DND-41 (cell line): ENCODE measurements around the gene FBLN5.

ENCODE experiments used
- ATAC-seq: fragments of 200-7000 bp; cut with Tn5 transposase; 3 replicates; pipeline ENCODE4 v1.9.1; 2021; ENCODE audit warnings: low read depth; ENCODE audit not compliant: insufficient read depth
- DNase-seq: peaks from one replicate; pipeline ENCODE4 v3.0.0-alpha.2; 2020
- H2AFZ ChIP-seq: 2 replicates; pipeline ENCODE4 v1.6.0; 2012; ENCODE audit warnings: low read depth, low read length
- H3K27ac ChIP-seq: 2 replicates; pipeline ENCODE4 v1.5.1; 2012; ENCODE audit warnings: low read length, inconsistent platforms
- H3K27me3 ChIP-seq: fragments of 200-600 bp; sonication (generic); 2 replicates; pipeline ENCODE4 v1.6.0; 2012; ENCODE audit warnings: low read length, mild to moderate bottlenecking, inconsistent platforms; ENCODE audit not compliant: insufficient read depth, poor library complexity
- H3K36me3 ChIP-seq: 2 replicates; pipeline ENCODE4 v1.5.1; 2012; ENCODE audit warnings: low read length, inconsistent platforms; ENCODE audit not compliant: insufficient read depth
- H3K4me1 ChIP-seq: 2 replicates; pipeline ENCODE4 v1.5.1; 2012; ENCODE audit warnings: mild to moderate bottlenecking, low read length; ENCODE audit not compliant: insufficient read depth
- H3K4me2 ChIP-seq: 2 replicates; pipeline ENCODE4 v1.6.0; 2012; ENCODE audit warnings: mild to moderate bottlenecking, moderate library complexity, low read length, inconsistent platforms; ENCODE audit not compliant: insufficient read depth
- H3K4me3 ChIP-seq, 2 experiments: fragments of 200-600 bp in 1 of 2; shearing (Covaris generic) in 1 of 2; 2 replicates each; pipeline ENCODE4 v1.5.1; 2012 to 2016; ENCODE audit warnings: inconsistent platforms in 2 of 2, low read length in 2 of 2, mild to moderate bottlenecking in 2 of 2, low read depth in 1 of 2, moderate library complexity in 1 of 2
- H3K79me2 ChIP-seq: 2 replicates; pipeline ENCODE4 v1.6.0; 2012; ENCODE audit warnings: low read length, inconsistent platforms; ENCODE audit not compliant: insufficient read depth
- H3K9ac ChIP-seq: 2 replicates; pipeline ENCODE4 v1.6.0; 2012; ENCODE audit warnings: low read depth, mild to moderate bottlenecking, inconsistent platforms, low read length, moderate library complexity
- H3K9me3 ChIP-seq: 2 replicates; pipeline ENCODE4 v1.5.1; 2012; ENCODE audit warnings: low read length, moderate library complexity, mild to moderate bottlenecking, inconsistent platforms; ENCODE audit not compliant: insufficient read depth, severe bottlenecking
- H4K20me1 ChIP-seq: 2 replicates; pipeline ENCODE4 v1.6.0; 2012; ENCODE audit warnings: low read length; ENCODE audit not compliant: insufficient read depth
- CTCF ChIP-seq: IDR thresholded peaks from 2 replicates; pipeline ENCODE4 v1.5.1; 2012; ENCODE audit warnings: borderline replicate concordance, low read length, moderate library complexity, mild to moderate bottlenecking; ENCODE audit not compliant: poor library complexity, severe bottlenecking; ENCODE audit errors: extremely low read depth
- EZH2 ChIP-seq: IDR thresholded peaks from 3 replicates; pipeline ENCODE4 v1.6.1; 2012; ENCODE audit warnings: borderline replicate concordance, low read depth, mild to moderate bottlenecking, moderate library complexity, low read length, inconsistent platforms; ENCODE audit not compliant: severe bottlenecking

The FBLN5 gene

GRCh38 chr14:91878274-91878673 is 69.2 kb downstream of the FBLN5 start:
- Histone ChIP-seq H3K79me2 (no peaks in the 10 kb centered on the region), H2AFZ (no peak overlapping the region), H3K36me3 (no peaks in the 10 kb centered on the region), H3K4me2 (no peak overlapping the region), H3K9ac (no peak overlapping the region), H3K27me3 (no peaks in the 10 kb centered on the region), H3K27ac (no peak overlapping the region), H3K4me1 (peaks cover 37% of the 10 kb centered on the region), H3K9me3 (no peaks in the 10 kb centered on the region), H4K20me1 (no peaks in the 10 kb centered on the region), H3K4me3 (no peak overlapping the region)
- TF ChIP-seq CTCF (no peak), EZH2 (no peak)
- ATAC-seq (no peak), DNase-seq (no peak)

- ATAC-seq (no peak), DNase-seq (no peak)
- Histone ChIP-seq H3K9ac (no peak overlapping the region), H3K36me3 (no peaks in the 10 kb centered on the region), H3K79me2 (no peaks in the 10 kb centered on the region), H2AFZ (no peak overlapping the region), H3K27me3 (no peaks in the 10 kb centered on the region), H3K9me3 (no peaks in the 10 kb centered on the region), H3K4me3 (no peak overlapping the region), H4K20me1 (no peaks in the 10 kb centered on the region), H3K4me1 (peaks cover 45% of the 10 kb centered on the region), H3K4me2 (no peak overlapping the region), H3K27ac (peak overlapping the region; percentile 24)
- TF ChIP-seq CTCF (no peak), EZH2 (no peak)
These were observed 70.0 kb downstream of the FBLN5 start for GRCh38 chr14:91877376-91877915.

- DNase-seq (no peak), ATAC-seq (no peak)
- Histone ChIP-seq H3K4me1 (peaks cover 54% of the 10 kb centered on the region), H3K4me2 (no peak overlapping the region), H3K27ac (0 out of 2 replicates have a peak overlapping the region, but pooled peaks have one; percentile 98), H4K20me1 (no peaks in the 10 kb centered on the region), H3K4me3 (no peak overlapping the region), H3K79me2 (no peaks in the 10 kb centered on the region), H3K36me3 (no peaks in the 10 kb centered on the region), H2AFZ (no peak overlapping the region), H3K9me3 (no peaks in the 10 kb centered on the region), H3K9ac (no peak overlapping the region), H3K27me3 (no peaks in the 10 kb centered on the region)
- TF ChIP-seq EZH2 (no peak), CTCF (peak; percentile 7)
These were observed 71.0 kb downstream of the FBLN5 start for GRCh38 chr14:91876492-91876891.
